ENCODE measurements around the gene CENPO. TPM values are rescaled to one million over a fixed set of nuclear protein-coding genes. Genes with fewer than 3 reads are reported as not detected.

CENPO gene
- total RNA-seq, 1 donor from 2014 or later, result 69.3 TPM

- TF ChIP-seq CTCF (conservative IDR thresholded peaks at IDR 0.05), result no peak
- Mint-ChIP-seq H3K4me3 (no peak overlapping the region), H3K27me3 (ENCODE audit: low read depth) (no peaks in the 10 kb centered on the region), H3K9me3 (no peaks in the 10 kb centered on the region), H3K4me1 (peaks cover under 1% of the 10 kb centered on the region), H3K36me3 (ENCODE audit: low read depth) (peaks cover 3% of the 10 kb centered on the region), H3K27ac (ENCODE audit: unreplicated experiment) (no peak overlapping the region)
- DNase-seq (ENCODE audit: low read depth, low spot score), result no peak
These were observed 44.0 kb upstream of the CENPO start for GRCh38 chr2:24749069-24749691.

GRCh38 chr2:24754985-24755705 lies 38.1 kb upstream of the CENPO start:
- no peak overlapping the region for H3K27ac Mint-ChIP-seq (ENCODE audit: unreplicated experiment)
- TF ChIP-seq CTCF (conservative IDR thresholded peaks at IDR 0.05), result no peak
- H3K27me3 Mint-ChIP-seq (ENCODE audit: low read depth), result no peaks in the 10 kb centered on the region
- no peak for DNase-seq (ENCODE audit: low read depth, low spot score)
- H3K36me3 Mint-ChIP-seq (ENCODE audit: low read depth), result peaks cover 6% of the 10 kb centered on the region
- H3K4me1 Mint-ChIP-seq, result no peaks in the 10 kb centered on the region
- no peak overlapping the region for H3K4me3 Mint-ChIP-seq
- no peaks in the 10 kb centered on the region for H3K9me3 Mint-ChIP-seq

GRCh38 chr2:24756789-24757188 lies 36.4 kb upstream of the CENPO start:
- H3K9me3 Mint-ChIP-seq, result no peaks in the 10 kb centered on the region
- no peak overlapping the region for H3K27ac Mint-ChIP-seq (ENCODE audit: unreplicated experiment)
- H3K4me1 Mint-ChIP-seq, result no peaks in the 10 kb centered on the region
- no peak overlapping the region for H3K4me3 Mint-ChIP-seq
- no peak for DNase-seq (ENCODE audit: low read depth, low spot score)
- H3K27me3 Mint-ChIP-seq (ENCODE audit: low read depth), result no peaks in the 10 kb centered on the region
- H3K36me3 Mint-ChIP-seq (ENCODE audit: low read depth), result peaks cover 4% of the 10 kb centered on the region
- no peak for TF ChIP-seq CTCF (conservative IDR thresholded peaks at IDR 0.05)

GRCh38 chr2:24761866-24762265 lies 31.4 kb upstream of the CENPO start:
- H3K9me3 Mint-ChIP-seq, result no peaks in the 10 kb centered on the region
- peaks cover 24% of the 10 kb centered on the region for H3K36me3 Mint-ChIP-seq (ENCODE audit: low read depth)
- no peak overlapping the region for H3K4me3 Mint-ChIP-seq
- DNase-seq (ENCODE audit: low read depth, low spot score), result no peak
- no peaks in the 10 kb centered on the region for H3K4me1 Mint-ChIP-seq
- no peak for TF ChIP-seq CTCF (conservative IDR thresholded peaks at IDR 0.05)
- no peak overlapping the region for H3K27ac Mint-ChIP-seq (ENCODE audit: unreplicated experiment)
- H3K27me3 Mint-ChIP-seq (ENCODE audit: low read depth), result no peaks in the 10 kb centered on the region

DNA sequence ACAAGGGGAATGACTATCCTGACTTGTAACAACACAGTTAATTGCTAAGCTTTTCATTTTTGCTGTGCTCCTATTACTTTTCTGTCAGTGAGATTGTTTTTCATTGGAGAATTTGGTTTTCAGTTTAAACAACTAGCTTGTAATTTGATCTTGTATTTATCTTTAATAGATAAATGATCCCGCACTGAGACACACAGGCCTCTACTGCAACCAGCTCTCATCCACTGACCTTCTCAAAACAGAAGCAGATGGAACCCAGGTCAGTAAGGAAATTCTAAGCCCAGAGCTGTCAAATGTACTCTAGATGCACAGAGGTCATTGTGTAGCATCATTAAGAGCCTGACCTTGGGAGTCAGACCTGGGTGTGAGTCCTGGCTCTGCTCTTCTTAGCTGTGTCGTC lies 30.7 kb upstream of the CENPO start:
- Mint-ChIP-seq H3K36me3 (ENCODE audit: low read depth) (peaks cover 25% of the 10 kb centered on the region), H3K4me1 (no peaks in the 10 kb centered on the region), H3K9me3 (no peaks in the 10 kb centered on the region), H3K4me3 (no peak overlapping the region), H3K27me3 (ENCODE audit: low read depth) (no peaks in the 10 kb centered on the region), H3K27ac (ENCODE audit: unreplicated experiment) (no peak overlapping the region)
- no peak for DNase-seq (ENCODE audit: low read depth, low spot score)
- no peak for TF ChIP-seq CTCF (conservative IDR thresholded peaks at IDR 0.05)

Data from neural crest cell (in vitro differentiated cells).